Activated CD4-positive, alpha-beta memory T cell treated with anti-CD3 and anti-CD28 coated beads for 36 hours (primary cell): ENCODE measurements around the gene BLCAP. TPM values are rescaled to one million over a fixed set of nuclear protein-coding genes. Genes with fewer than 3 reads are reported as not detected.
"Not testable (repeated sequence)": the region's sequence is repeated elsewhere in the genome, so short reads cannot be mapped to it uniquely, and the experiment has no call there.

Experiments used
- CTCF ChIA-PET: fragments of 350-600 bp; sonication (Branson Sonifier 250); formaldehyde crosslinking; loops from one replicate; lab custom pipeline; 2021; ENCODE audit warnings: antibody characterized with exemption, inconsistent platforms; lab: Charles Lee
- POLR2A ChIA-PET: fragments of 350-600 bp; sonication (Branson Sonifier 250); formaldehyde crosslinking; loops from one replicate; lab custom pipeline; 2021; ENCODE audit warnings: antibody characterized with exemption; lab: Charles Lee
- DNase-seq: peaks from one replicate; pipeline ENCODE4 v3.0.0-alpha.2; 2020
- H3K27ac Mint-ChIP-seq: one replicate; pipeline ENCODE4 v1.8.0; 2021; ENCODE audit warnings: mixed read lengths
- H3K27me3 Mint-ChIP-seq: one replicate; pipeline ENCODE4 v1.8.0; 2021; ENCODE audit warnings: mixed read lengths
- H3K36me3 Mint-ChIP-seq: one replicate; pipeline ENCODE4 v1.8.0; 2021; ENCODE audit warnings: mixed read lengths
- H3K4me1 Mint-ChIP-seq: one replicate; pipeline ENCODE4 v1.8.0; 2021; ENCODE audit warnings: low read depth, mixed read lengths
- H3K4me3 Mint-ChIP-seq: one replicate; pipeline ENCODE4 v1.8.0; 2021; ENCODE audit warnings: mild to moderate bottlenecking, mixed read lengths
- H3K9me3 Mint-ChIP-seq: one replicate; pipeline ENCODE4 v1.8.0; 2021; ENCODE audit warnings: mixed read lengths
- intact Hi-C: fragments of 100-400 bp; cut with micrococcal nuclease; formaldehyde crosslinking; loops from one replicate; pipeline ENCODE4 v1.15.1; 2023
- total RNA-seq, 2 experiments: library from RNA; stranded (reverse); gene quantifications; one replicate each; pipeline ENCODE4 v1.2.3, GENCODE V29; 2021

Gene BLCAP
- total RNA-seq, 2 experiments from 2014 or later = 16.0 to 16.4 TPM

GRCh38 chr20:37471741-37472235 is 55.9 kb downstream of the BLCAP start:
- intact Hi-C loops = no loop called here
- ChIA-PET POLR2A (no interaction called here), CTCF (no interaction called here)

GRCh38 chr20:37470190-37470589 is 57.5 kb downstream of the BLCAP start:
- H3K9me3 Mint-ChIP-seq, H3K36me3 Mint-ChIP-seq, POLR2A ChIA-PET, intact Hi-C loops, CTCF ChIA-PET, DNase-seq, H3K4me1 Mint-ChIP-seq, H3K27me3 Mint-ChIP-seq, H3K27ac Mint-ChIP-seq, H3K4me3 Mint-ChIP-seq: not testable (repeated sequence)

More at GRCh38 chr20:37471741-37472235, 55.9 kb downstream of the BLCAP start:
- no peaks in the 10 kb centered on the region for H3K9me3 Mint-ChIP-seq
- no peaks in the 10 kb centered on the region for H3K36me3 Mint-ChIP-seq
- no peak overlapping the region for H3K27ac Mint-ChIP-seq
- peaks cover 4% of the 10 kb centered on the region for H3K27me3 Mint-ChIP-seq
- no peaks in the 10 kb centered on the region for H3K4me1 Mint-ChIP-seq
- no peak overlapping the region for H3K4me3 Mint-ChIP-seq
- no peak for DNase-seq

- POLR2A ChIA-PET = no interaction called here
- H3K4me1 Mint-ChIP-seq = no peaks in the 10 kb centered on the region
Observed at GRCh38 chr20:37469531-37469930, 58.1 kb downstream of the BLCAP start.

GRCh38 chr20:37468886-37469285 is 58.8 kb downstream of the BLCAP start:
- Mint-ChIP-seq H3K4me1 (no peaks in the 10 kb centered on the region), H3K4me3 (no peak overlapping the region), H3K36me3 (no peaks in the 10 kb centered on the region), H3K27ac (no peak overlapping the region), H3K9me3 (no peaks in the 10 kb centered on the region), H3K27me3 (peaks cover 6% of the 10 kb centered on the region)
- intact Hi-C loops = no loop called here
- ChIA-PET POLR2A (no interaction called here), CTCF (no interaction called here)
- no peak for DNase-seq

More at GRCh38 chr20:37469531-37469930, 58.1 kb downstream of the BLCAP start:
- Mint-ChIP-seq H3K4me3 (no peak overlapping the region), H3K27ac (no peak overlapping the region), H3K36me3 (no peaks in the 10 kb centered on the region), H3K27me3 (peaks cover 6% of the 10 kb centered on the region), H3K9me3 (no peaks in the 10 kb centered on the region)
- no peak for DNase-seq
- intact Hi-C loops = no loop called here
- CTCF ChIA-PET = no interaction called here

Other genes starting within 250 kb of the BLCAP start
- gene MANBAL, start 238.2 kb downstream of the BLCAP start, total RNA-seq = 10 to 100 TPM; 11.9 to 12.5 TPM
- 1 to 10 TPM; 5.3 to 6.1 TPM for gene SRC, start 181.7 kb downstream of the BLCAP start, total RNA-seq
- under 1 TPM in 1 of 2 experiments, not detected in 1; 0.48 TPM for gene NNAT, start 6.6 kb downstream of the BLCAP start, total RNA-seq
- 10 to 100 TPM; 72.5 to 76.5 TPM for gene CTNNBL1, start 166.2 kb upstream of the BLCAP start, total RNA-seq